GM18507 (cell line): Measurements from ENCODE around the gene ROR1.

Experiments used
- DNase-seq: peaks from one replicate; pipeline ENCODE4 v3.0.0; 2011; ENCODE audit warnings: low read depth; ENCODE audit not compliant: insufficient read length; ENCODE audit errors: extremely low spot score
- FAIRE-seq: peaks from 2 replicates; lab custom pipeline; 2011; peaks lifted over from hg19 to GRCh38; lab: Jason Lieb, UNC

Gene ROR1

DNA sequence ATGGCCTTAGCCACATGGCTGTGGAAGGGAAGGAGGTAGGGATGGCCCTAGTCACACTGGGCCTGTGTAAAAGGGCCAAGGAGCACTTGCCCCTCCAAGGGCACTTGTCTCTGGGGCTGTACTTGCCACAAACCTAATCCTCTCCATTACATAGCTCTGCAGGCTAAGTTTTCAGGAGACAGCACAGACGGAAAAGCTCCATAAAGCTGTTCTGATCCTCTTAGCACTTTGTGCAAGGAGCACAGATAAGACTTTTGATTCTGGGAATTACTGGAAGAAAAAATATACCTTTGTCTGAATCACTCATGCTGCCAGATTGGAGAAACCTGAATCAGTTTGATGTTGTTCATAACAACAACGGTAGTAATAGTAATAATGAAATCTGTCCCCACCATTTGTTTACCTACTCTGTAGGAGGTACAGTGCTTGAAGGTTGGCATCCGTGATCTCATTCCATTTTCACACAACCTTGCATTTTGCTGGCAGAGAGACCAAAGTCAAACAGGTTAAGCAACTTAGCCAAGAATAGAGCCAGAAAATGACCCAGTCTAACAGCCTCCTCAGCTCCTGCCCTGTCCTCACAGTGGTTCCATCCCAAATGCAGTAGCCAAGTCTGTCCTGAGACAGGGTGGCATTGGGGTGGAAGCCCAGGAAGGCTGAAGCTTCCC, 207.1 kb downstream of the ROR1 start:
- FAIRE-seq (no peak), DNase-seq (no peak)

DNA sequence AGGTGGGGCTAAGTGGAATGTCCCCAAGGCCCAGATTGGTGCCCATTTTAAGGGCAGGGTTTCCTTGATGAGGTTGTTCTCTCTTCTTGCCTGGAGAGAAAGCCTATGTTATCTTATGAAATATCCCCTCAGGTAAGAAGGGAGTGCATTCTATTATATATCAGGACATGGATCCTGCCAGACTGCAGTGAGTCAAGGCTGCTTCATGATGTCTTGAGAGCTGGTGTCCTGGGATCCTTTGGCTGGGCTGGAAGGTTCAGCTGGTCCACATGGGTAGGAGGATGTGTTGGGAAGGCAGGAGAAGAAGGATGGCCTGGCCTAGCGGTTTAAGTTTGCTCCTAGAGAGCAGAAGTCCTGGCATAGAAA, 207.6 kb downstream of the ROR1 start:
- DNase-seq: no peak
- FAIRE-seq: no peak

GRCh38 chr1:63982201-63982600, 208.4 kb downstream of the ROR1 start:
- FAIRE-seq (no peak), DNase-seq (no peak)

DNA sequence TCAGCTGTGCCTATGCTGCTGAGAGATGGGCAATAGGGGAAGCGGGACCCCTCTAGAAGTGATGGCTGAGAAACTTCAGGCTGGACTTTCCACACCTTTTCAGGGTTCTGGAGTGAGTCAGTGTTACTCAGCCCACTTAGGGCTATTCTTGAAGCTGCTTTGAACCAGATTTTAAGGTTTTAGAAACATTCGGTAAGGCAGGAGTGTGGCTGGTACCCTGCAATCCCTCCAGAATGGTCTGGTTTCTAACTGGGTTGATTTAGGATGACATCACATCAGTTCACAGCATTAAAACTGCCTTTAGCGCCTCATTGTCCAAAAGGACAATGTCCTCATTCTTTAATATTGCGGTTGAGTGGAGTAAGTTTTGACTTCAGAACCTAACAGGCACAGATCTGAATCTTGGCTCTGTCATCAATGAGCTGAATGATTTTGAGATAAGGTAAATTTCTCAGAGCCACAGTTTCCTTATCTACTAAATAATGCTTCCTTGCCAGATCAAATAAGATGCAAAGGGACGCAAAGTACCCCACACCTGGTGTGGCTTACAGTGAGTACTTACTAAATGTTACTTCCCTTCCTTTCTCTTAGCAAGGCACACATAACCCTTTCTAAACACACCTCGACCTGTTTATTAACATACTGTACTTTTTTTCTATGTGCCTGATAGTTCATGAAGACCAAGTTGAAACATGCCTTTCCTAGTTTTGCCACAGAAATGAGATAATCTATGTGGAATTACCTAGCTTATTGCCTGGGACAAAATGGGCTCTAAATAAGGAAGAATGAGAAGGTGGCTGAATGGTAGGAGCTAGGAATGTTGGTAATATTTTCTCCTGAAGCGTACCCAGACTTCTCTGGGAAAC, 209.8 kb downstream of the ROR1 start:
- no peak for DNase-seq
- no peak for FAIRE-seq

DNA sequence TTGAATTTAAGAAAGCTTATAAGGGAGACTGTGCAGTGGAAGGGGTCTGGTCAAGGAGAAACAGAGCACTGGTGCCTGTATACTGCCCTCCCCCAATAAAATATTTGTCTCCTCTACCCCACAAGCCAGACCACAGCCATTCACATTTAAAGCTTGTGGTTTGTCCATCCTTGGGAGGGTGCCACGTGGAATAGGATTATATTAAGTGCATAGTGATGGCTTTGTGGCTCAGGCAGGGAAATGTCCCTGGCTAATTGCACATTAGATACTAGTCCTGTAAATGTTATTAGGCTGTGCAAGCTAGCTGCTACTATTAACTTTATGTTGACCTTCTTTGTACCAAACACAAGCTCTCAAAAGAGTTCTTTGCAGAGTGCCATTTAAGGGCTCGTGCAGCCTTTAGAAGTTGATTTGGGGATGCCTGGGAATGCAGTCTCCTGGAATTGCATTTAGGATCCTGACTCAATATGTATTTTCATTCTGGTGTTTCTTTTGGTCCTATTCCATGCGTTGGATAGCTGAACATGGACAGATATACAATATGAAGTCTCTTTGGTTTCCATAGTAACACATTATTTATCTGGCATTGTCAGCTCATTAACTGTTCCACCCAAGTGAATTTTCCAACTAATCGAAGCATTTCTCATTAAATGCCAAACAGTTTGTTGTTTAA, 210.6 kb downstream of the ROR1 start:
- DNase-seq: no peak
- FAIRE-seq: no peak

DNA sequence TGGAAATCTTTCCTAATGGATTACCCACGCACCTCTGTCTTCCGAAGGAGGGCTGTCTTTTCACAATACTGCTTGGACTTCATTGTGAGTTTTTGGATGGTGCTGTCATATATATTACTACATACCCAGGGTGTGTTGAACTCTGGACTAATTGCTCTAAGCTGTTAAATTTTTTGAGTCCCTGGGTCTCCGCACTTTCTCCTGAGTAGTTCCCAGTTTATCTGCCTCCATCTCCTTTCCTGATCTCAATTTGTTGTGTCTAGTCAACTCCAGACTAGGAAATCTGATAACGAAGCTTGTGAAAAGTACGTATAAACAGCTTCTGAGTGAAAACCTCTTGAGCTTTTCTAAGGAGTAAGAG, 211.1 kb downstream of the ROR1 start:
- no peak for DNase-seq
- no peak for FAIRE-seq

- no peak for DNase-seq
- no peak for FAIRE-seq
These were observed 213.3 kb downstream of the ROR1 start for GRCh38 chr1:63987014-63987627.

DNA sequence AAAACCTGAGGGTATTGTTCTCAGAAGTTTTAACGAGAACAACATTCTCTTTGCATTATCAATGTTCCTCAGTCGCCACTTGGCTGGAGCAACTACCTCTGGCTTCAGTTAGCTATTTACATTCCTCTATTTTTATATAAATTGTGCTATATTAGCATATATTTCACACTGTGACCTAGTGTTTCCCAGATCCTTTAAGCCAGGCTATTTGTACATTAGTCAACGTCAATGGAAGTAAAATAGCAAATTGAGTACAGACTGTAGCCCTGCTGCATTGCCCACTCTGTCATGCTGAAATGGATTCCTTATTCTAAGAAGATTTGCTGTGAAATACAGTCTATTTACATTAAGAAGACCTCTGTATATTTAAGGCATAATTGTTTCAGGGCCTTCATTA, 213.8 kb downstream of the ROR1 start:
- FAIRE-seq (no peak), DNase-seq (no peak)

DNA sequence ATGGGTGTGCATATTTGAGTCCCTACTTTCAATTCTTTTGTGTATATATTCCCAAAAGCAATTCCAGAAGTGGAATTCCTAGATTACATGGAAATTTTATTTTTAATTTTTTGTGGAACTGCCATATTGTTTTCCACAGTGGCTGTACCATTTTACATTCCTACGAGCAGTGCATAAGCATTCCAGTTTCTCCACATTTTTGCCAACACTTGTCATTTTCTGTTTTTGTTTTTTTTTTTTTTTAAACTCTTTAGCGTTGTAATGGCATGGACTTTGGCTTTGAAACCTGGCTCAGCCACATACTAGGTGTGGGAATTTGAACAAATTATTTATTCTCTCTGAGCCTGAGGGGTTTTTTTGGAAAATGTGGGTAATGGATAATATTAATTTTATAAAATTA, 215.1 kb downstream of the ROR1 start:
- FAIRE-seq (no peak), DNase-seq (no peak)

DNA sequence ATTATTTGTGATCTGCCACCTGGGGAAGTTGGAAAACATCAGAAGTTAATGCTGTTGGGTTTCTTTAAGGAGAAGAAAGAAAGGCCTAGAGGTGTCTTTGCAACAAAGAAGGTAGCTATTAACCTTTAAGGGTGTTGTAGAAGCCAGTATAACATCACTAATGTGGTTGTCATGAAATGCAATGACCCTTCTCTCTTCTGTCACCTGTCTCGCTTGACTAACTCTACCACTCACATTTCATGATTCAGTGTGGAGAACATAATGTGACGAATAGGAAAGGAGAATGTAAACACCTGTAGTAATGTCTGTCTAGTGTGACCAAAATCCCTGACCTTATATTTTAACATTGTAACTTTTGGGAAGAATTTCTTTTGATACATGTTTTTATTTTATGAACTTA, 217.9 kb downstream of the ROR1 start:
- no peak for DNase-seq
- FAIRE-seq: no peak

- FAIRE-seq (no peak), DNase-seq (no peak)
These were observed 226.2 kb downstream of the ROR1 start for GRCh38 chr1:64000021-64000420.

DNA sequence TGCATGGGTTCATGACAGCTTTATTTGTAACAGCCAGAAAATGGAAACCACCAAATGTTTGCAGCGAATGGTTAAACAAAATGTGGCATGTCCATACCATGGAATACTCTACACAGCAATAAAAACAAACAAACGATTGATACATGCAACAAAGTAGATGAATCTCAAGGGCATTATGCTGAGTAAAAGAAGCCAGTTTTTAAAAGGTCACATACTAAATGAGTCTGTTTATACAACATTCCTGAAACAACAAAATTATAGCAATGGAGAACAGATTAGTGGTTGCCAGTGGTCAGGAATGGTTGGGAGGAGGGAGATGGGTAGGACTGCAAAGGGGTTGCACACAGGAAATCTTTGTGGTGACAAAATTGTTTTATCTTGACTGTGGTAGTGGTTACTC, 227.2 kb downstream of the ROR1 start:
- FAIRE-seq (no peak), DNase-seq (no peak)

DNA sequence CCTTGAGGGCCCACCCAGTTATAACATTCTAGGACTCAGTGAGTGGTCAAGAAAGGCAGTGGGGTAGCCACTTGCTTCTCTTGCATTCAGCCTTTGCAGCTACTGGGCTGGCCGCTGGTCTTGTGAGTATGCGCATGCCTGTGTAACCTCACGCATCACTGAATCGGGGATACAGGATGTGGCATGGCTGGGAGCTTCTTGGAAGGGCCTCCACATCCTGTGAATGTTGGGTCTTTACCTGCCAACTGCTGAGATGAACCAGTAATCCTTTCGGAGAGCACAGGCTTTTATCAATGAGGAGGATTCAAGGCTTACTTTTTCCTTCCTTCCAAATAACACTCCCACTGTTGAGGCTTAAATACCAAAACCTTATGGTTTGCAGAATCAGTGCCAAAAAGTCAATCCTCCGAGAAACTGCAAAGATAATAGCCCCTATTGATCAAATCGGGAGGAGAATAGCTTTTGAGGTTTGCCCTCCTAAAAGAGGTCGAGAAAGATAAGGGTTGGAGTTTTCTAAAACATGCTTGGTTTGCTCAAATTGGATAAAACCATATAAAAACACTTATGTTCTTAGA, 230.7 kb downstream of the ROR1 start:
- FAIRE-seq (no peak), DNase-seq (no peak)

- no peak for FAIRE-seq
- no peak for DNase-seq
These were observed 232.0 kb downstream of the ROR1 start for GRCh38 chr1:64005801-64006200.

GRCh38 chr1:64006276-64007051, 232.6 kb downstream of the ROR1 start:
- no peak for DNase-seq
- FAIRE-seq: no peak

DNA sequence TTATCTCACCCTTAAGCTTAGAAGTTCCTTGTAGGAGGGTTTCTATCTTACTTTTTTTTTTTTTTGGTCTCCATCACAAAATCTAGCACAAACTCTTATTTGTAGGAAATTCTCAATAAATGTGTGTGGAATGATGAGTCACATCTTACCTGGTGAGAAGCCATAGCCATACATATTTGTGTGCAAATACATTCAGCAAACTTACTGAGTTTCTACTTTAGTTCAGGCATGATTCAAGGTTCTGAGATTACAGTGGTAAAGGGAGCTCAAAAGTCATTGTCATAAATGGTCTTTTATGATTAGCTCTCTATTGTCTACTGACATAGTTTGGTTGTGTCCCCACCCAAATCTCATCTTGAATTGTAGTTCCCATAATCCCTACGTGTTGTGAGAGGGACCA, 236.5 kb downstream of the ROR1 start:
- DNase-seq (no peak), FAIRE-seq (no peak)

GRCh38 chr1:64013395-64013794, 239.6 kb downstream of the ROR1 start:
- FAIRE-seq (no peak), DNase-seq (no peak)

GRCh38 chr1:64019818-64020217, 246.0 kb downstream of the ROR1 start:
- FAIRE-seq: peak; percentile 51

GRCh38 chr1:64021066-64021465, 247.2 kb downstream of the ROR1 start:
- DNase-seq (no peak), FAIRE-seq (no peak)

More at GRCh38 chr1:64019818-64020217, 246.0 kb downstream of the ROR1 start:
- peak; percentile 0 for DNase-seq
